Erythroblast (primary cell): ENCODE results near the gene DENND1B.

Source experiments
- GATA1 ChIP-seq: IDR thresholded peaks from 2 replicates; pipeline ENCODE4 v1.6.1; 2011; ENCODE audit warnings: low read depth, mild to moderate bottlenecking, control low read depth, low read length, moderate library complexity
- POLR2A ChIP-seq: IDR thresholded peaks from 2 replicates; pipeline ENCODE4 v1.6.1; 2011; ENCODE audit warnings: mild to moderate bottlenecking, low read length

DNA sequence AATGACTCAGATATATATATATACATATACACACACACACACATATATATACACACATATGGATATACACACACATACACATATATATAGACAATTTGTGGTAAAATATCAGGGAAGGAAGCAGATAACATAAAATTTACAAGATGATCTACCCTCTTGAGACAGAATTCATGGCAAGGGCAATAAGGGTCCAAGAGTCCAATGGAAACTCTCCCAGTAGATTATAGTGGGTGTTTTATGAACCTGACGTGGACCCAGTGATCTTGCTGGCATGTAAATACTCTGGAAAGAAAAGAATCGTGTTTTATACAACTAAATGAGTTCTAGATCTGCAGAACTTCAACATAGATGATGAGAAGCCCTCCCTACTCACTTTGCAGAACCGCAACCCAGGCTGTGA lies 49.3 kb downstream of the DENND1B start:
- TF ChIP-seq POLR2A (no peak), GATA1 (no peak)
